GM21526 (cell line): ENCODE measurements around the gene RTP1.
"Not testable (repeated sequence)": the region's sequence is repeated elsewhere in the genome, so short reads cannot be mapped to it uniquely, and the experiment has no call there.

Source experiments
- ATAC-seq: cut with Tn5 transposase; IDR thresholded peaks from one replicate; pipeline ENCODE4 v1.9.1; 2021; ENCODE audit warnings: moderate library complexity; ENCODE audit not compliant: unreplicated experiment, low FRiP score

Gene RTP1

GRCh38 chr3:187197335-187197649 lies at the start of gene RTP1:
Gene RTP1, plus strand, starts transcription at chr3:187197486. Its CDS starts 30 bp downstream, at chr3:187197516.
- no peak for ATAC-seq

GRCh38 chr3:187150186-187150585 lies 47.1 kb upstream of the RTP1 start:
- ATAC-seq, result no peak

GRCh38 chr3:187150599-187150998 lies 46.7 kb upstream of the RTP1 start:
- no peak for ATAC-seq

- no peak for ATAC-seq
These were observed 35.7 kb upstream of the RTP1 start for GRCh38 chr3:187161556-187161955.

- no peak for ATAC-seq
These were observed 34.9 kb upstream of the RTP1 start for GRCh38 chr3:187162265-187162953.

- no peak for ATAC-seq
These were observed 32.1 kb upstream of the RTP1 start for GRCh38 chr3:187165144-187165543.

GRCh38 chr3:187166750-187167149 lies 30.5 kb upstream of the RTP1 start:
- ATAC-seq, result no peak

GRCh38 chr3:187167777-187168176 lies 29.5 kb upstream of the RTP1 start:
- no peak for ATAC-seq

GRCh38 chr3:187169231-187169960 lies 27.9 kb upstream of the RTP1 start:
- ATAC-seq, result no peak

- not testable (repeated sequence) for ATAC-seq
These were observed 26.4 kb upstream of the RTP1 start for GRCh38 chr3:187170911-187171310.

GRCh38 chr3:187172929-187173328 lies 24.4 kb upstream of the RTP1 start:
- no peak for ATAC-seq

- no peak for ATAC-seq
These were observed 15.7 kb upstream of the RTP1 start for GRCh38 chr3:187181454-187182170.

GRCh38 chr3:187183210-187183862 lies 13.9 kb upstream of the RTP1 start:
- no peak for ATAC-seq

GRCh38 chr3:187183903-187184302 lies 13.4 kb upstream of the RTP1 start:
- ATAC-seq, result no peak

- no peak for ATAC-seq
These were observed 11.5 kb upstream of the RTP1 start for GRCh38 chr3:187185759-187186158.

- ATAC-seq, result no peak
These were observed 10.9 kb upstream of the RTP1 start for GRCh38 chr3:187186375-187186774.

- ATAC-seq, result no peak
These were observed 10.4 kb upstream of the RTP1 start for GRCh38 chr3:187186801-187187421.

GRCh38 chr3:187188931-187189330 lies 8.4 kb upstream of the RTP1 start:
- no peak for ATAC-seq

GRCh38 chr3:187191271-187191670 lies 6.0 kb upstream of the RTP1 start:
- no peak for ATAC-seq

GRCh38 chr3:187193181-187193580 lies 4.1 kb upstream of the RTP1 start:
- ATAC-seq, result no peak
